ENCODE results near the gene PGGHG.
A peak's percentile ranks its signal among the peaks of the same experiment; 100 is the strongest.

PGGHG gene

DNA sequence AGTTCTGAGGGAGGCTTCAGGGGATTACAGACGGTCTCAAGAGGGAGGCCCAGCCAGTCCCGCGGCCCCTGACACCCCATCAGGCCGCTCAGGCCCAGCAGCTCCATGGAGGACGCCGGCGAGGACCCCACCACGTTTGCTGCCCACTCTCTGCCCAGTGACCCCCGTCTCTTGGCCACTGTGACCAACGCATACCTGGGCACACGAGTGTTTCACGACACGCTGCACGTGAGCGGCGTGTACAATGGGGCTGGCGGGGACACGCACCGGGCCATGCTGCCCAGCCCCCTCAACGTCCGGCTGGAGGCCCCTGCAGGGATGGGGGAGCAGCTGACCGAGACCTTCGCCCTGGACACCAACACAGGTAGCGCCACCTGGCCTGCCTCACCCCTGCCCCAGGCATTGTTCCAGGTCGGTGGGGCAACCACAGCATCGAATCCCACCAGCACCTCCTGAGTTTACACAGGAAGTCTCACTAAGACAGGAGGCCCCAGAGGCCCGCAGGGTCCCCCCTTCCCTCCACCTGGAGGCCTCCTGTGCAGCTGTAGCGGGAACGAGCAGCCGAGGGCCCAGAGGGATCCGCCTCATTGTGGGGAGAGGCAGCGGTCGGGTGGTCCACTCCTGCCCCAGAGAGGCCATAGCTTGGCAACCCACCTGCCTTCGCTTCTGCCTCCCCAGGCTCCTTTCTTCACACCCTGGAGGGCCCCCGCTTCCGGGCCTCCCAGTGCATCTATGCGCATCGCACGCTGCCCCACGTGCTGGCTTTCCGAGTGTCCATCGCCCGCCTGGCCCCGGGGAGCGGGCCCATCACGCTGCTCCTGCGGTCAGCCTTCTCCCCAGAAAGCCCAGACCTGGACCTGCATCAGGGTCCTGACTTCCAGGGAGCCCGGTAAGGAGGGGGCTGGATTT lies 1.0 kb downstream of the PGGHG start:
- in situ Hi-C loops (cut with HindIII; ENCODE audit: low sequenced_read_pairs) = no loop called here
- H3K4me3 ChIP-seq (ENCODE audit: low read depth, low read length) = peak overlapping the region; percentile 47
- TF ChIP-seq, protein P1, sequence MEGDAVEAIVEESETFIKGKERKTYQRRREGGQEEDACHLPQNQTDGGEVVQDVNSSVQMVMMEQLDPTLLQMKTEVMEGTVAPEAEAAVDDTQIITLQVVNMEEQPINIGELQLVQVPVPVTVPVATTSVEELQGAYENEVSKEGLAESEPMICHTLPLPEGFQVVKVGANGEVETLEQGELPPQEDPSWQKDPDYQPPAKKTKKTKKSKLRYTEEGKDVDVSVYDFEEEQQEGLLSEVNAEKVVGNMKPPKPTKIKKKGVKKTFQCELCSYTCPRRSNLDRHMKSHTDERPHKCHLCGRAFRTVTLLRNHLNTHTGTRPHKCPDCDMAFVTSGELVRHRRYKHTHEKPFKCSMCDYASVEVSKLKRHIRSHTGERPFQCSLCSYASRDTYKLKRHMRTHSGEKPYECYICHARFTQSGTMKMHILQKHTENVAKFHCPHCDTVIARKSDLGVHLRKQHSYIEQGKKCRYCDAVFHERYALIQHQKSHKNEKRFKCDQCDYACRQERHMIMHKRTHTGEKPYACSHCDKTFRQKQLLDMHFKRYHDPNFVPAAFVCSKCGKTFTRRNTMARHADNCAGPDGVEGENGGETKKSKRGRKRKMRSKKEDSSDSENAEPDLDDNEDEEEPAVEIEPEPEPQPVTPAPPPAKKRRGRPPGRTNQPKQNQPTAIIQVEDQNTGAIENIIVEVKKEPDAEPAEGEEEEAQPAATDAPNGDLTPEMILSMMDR (IDR thresholded peaks at IDR 0.05; ENCODE audit: low read depth, low read length, missing control alignments) = no peak
- no peak for DNase-seq (ENCODE audit: low read depth)

DNA sequence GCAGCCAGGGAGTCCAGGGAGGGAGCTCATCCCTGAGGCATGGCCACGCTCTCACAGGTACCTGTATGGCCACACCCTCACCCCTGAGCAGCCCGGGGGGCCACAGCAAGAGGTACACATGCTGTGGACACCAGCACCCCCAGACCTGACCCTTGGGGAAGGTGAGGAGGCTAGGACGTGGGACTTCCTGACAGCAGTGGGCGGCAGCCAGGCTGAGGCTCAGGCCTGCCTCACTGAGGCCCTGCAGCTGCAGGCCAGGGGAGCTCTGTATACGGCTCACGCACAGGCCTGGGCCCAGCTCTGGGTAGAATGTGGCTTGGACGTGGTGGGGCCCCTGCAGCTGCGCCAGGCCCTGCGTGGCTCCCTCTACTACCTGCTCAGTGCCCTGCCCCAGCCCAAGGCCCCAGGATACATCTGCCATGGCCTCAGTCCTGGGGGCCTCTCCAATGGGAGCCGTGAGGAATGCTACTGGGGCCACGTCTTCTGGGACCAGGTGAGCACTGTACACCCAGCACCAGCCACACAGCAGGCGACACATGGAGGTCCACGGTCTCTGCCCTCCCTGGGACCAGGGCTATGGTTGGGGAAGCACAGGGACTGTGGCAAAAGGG lies 1.8 kb downstream of the PGGHG start:
- no peak overlapping the region for H3K4me3 ChIP-seq (ENCODE audit: low read depth, low read length)
- no peak for DNase-seq (ENCODE audit: low read depth)
- TF ChIP-seq, protein P1 (IDR thresholded peaks at IDR 0.05; ENCODE audit: low read depth, low read length, missing control alignments) = no peak
- in situ Hi-C loops (cut with HindIII; ENCODE audit: low sequenced_read_pairs) = no loop called here

DNA sequence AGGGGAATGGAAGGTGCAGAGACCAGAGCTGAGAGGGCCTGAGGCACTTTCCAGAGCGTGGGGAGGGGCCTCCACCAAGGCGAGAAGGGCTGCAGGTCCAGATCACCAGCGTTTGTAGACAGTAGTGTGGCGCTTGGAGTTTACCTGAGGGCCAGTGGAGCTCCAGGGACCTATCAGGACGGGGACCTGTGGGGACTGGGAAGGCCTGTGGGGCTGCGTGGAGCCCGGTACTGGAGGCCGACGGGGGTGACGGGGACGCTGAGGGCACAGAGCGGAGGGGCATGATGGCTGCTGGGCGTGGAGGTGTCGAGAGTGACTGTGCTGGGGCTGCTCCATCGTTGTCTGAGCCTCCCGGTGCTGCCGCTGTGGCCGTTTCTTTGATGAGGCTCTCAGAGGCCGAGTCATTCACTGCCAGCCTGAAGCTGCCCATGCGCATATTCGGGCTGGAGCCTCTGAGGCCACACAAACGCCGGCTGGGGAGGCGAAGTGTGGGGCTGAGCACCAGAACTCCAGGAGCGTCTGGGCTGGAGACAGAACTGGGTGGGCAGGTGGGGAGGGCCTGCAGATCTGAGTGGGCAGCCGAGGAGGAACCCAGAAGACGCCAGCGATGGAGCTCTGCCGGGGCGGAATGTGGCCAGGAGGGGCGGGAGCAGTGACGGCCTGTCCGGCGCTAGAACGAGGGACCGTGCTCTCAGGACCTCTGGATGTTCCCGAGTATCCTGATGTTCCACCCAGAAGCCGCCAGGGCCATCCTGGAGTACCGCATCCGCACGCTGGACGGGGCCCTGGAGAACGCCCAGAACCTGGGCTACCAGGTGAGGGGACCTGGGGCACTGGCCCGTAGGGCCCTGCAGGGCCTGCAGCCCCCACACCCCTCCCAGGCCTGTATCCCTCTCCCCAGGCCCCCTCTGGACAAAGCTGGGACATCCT lies 2.6 kb downstream of the PGGHG start:
- DNase-seq (ENCODE audit: low read depth) = no peak
- TF ChIP-seq, protein P1 (IDR thresholded peaks at IDR 0.05; ENCODE audit: low read depth, low read length, missing control alignments) = no peak
- H3K4me3 ChIP-seq (ENCODE audit: low read depth, low read length) = no peak overlapping the region
- in situ Hi-C loops (cut with HindIII; ENCODE audit: low sequenced_read_pairs) = no loop called here

DNA sequence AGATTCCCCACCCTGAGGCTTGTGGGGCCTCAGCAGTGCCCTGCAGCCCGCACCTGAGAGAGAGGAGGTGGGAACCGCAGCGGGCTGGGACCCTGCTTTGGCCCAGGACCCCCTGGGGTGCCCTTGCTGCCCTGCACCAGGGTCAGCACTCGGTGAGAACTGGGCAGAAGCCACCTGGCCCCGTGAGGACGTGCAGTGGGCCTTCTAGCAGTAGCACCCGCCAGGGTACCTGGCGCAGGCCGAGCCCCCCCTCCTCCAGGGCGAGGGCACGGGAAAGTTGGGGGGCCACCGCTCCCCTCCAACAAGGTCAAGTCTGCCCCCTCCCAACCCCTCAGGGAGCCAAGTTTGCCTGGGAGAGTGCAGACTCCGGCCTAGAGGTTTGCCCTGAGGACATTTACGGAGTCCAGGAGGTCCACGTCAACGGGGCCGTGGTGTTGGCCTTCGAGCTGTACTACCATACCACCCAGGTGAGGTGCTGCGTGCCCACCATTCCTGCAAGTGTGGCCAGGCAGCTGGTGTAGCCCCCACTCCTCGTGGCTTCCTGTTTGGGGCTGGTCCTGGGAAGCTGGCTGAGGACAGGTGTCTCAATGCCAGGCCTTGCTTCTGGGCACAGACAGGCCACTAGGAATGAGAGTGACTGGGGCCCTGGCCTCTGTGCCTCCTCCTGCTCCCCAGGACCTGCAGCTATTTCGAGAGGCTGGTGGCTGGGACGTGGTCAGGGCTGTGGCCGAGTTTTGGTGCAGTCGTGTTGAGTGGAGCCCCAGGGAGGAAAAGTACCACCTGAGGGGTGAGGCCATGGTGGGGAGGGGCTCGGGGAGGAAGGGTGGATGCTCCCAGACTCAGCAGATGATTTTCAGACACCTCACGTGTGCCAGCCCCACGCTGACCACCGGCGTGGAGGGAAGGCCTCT lies 3.5 kb downstream of the PGGHG start:
- TF ChIP-seq, protein P1 (IDR thresholded peaks at IDR 0.05; ENCODE audit: low read depth, low read length, missing control alignments) = no peak
- no peak for DNase-seq (ENCODE audit: low read depth)
- in situ Hi-C loops (cut with HindIII; ENCODE audit: low sequenced_read_pairs) = no loop called here
- H3K4me3 ChIP-seq (ENCODE audit: low read depth, low read length) = no peak overlapping the region

DNA sequence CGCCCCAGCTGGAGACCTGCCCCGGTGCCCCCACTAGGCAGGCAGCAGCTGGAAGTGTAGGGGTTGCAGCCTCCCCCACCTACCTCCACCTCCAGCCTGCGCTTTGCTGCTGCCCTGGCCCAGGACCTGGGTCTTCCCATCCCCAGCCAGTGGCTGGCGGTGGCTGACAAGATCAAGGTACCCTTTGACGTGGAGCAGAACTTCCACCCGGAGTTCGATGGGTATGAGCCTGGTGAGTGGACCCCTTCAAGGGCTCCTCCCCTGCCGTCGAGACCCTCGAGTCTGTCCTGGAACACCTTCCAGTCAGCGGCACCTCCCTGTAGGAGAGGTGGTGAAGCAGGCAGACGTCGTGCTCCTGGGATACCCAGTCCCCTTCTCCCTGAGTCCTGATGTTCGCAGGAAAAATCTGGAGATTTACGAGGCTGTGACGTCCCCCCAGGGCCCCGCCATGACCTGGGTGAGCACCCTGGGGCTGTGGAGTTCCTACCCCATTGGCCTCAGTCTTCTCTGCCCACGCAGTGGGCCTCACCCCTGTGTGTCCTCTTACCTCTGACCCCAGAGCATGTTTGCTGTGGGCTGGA lies 4.4 kb downstream of the PGGHG start:
- TF ChIP-seq, protein P1 (IDR thresholded peaks at IDR 0.05; ENCODE audit: low read depth, low read length, missing control alignments) = no peak
- no peak overlapping the region for H3K4me3 ChIP-seq (ENCODE audit: low read depth, low read length)
- in situ Hi-C loops (cut with HindIII; ENCODE audit: low sequenced_read_pairs) = no loop called here
- DNase-seq (ENCODE audit: low read depth) = no peak
